ENCODE measurements around the gene ADAMTS15. TPM values are rescaled to one million over a fixed set of nuclear protein-coding genes. Genes with fewer than 3 reads are reported as not detected.
A peak's percentile ranks its signal among the peaks of the same experiment; 100 is the strongest.

The ADAMTS15 gene
- total and polyA plus RNA-seq, 2 of the 4 experiments (the other 2 are of a cell fraction), result 3.0 to 5.0 TPM

DNA sequence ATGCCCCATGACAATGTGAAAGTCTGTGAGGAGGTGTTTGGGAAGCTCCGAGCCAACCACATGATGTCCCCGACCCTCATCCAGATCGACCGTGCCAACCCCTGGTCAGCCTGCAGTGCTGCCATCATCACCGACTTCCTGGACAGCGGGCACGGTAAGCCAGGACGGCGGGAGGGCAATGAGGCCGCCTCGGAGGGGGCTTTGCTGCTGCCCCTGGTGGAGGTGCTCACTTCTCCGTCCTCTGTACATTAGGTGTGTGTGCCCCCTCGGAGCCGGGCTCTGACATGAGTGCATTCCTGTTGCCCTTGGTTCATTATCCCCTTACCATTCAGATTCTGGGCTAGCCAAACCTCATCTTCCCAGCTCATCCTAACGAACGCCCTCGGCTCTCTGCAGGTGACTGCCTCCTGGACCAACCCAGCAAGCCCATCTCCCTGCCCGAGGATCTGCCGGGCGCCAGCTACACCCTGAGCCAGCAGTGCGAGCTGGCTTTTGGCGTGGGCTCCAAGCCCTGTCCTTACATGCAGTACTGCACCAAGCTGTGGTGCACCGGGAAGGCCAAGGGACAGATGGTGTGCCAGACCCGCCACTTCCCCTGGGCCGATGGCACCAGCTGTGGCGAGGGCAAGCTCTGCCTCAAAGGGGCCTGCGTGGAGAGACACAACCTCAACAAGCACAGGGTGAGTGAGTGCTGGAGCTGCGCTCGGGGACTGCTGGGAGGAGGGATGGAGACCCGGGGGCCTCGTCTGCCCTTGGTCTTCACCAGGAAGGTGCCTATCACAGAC lies 13.8 kb downstream of the ADAMTS15 start:
- POLR2A ChIA-PET (ENCODE audit: unreplicated experiment), result no interaction called here
- no peaks in the 10 kb centered on the region for H3K9me3 ChIP-seq (ENCODE audit: control insufficient read depth, insufficient read depth, low read length)
- TF ChIP-seq RCOR1 (IDR thresholded peaks at IDR 0.05; ENCODE audit: insufficient replicate concordance, low read length) (no peak), FOS (IDR thresholded peaks at IDR 0.05; ENCODE audit: low read depth, low read length) (no peak), CEBPB (IDR thresholded peaks at IDR 0.05; ENCODE audit: low read depth, low read length) (no peak), NFE2L2 (IDR thresholded peaks at IDR 0.05; ENCODE audit: low read depth, low read length) (no peak), RFX5 (IDR thresholded peaks at IDR 0.05; ENCODE audit: low read depth, low read length) (no peak), MAZ (IDR thresholded peaks at IDR 0.05; ENCODE audit: borderline replicate concordance, low read depth, low read length) (no peak), MXI1 (IDR thresholded peaks at IDR 0.05; ENCODE audit: borderline replicate concordance, low read depth, low read length) (no peak), BHLHE40 (IDR thresholded peaks at IDR 0.05; ENCODE audit: low read depth, low read length) (no peak), CHD1 (IDR thresholded peaks at IDR 0.05; ENCODE audit: low read depth, low read length) (no peak), MAFK (IDR thresholded peaks at IDR 0.05; ENCODE audit: low read depth, low read length) (no peak), SMC3 (IDR thresholded peaks at IDR 0.05; ENCODE audit: low read depth, low read length) (no peak)
- TF ChIP-seq, protein P1, sequence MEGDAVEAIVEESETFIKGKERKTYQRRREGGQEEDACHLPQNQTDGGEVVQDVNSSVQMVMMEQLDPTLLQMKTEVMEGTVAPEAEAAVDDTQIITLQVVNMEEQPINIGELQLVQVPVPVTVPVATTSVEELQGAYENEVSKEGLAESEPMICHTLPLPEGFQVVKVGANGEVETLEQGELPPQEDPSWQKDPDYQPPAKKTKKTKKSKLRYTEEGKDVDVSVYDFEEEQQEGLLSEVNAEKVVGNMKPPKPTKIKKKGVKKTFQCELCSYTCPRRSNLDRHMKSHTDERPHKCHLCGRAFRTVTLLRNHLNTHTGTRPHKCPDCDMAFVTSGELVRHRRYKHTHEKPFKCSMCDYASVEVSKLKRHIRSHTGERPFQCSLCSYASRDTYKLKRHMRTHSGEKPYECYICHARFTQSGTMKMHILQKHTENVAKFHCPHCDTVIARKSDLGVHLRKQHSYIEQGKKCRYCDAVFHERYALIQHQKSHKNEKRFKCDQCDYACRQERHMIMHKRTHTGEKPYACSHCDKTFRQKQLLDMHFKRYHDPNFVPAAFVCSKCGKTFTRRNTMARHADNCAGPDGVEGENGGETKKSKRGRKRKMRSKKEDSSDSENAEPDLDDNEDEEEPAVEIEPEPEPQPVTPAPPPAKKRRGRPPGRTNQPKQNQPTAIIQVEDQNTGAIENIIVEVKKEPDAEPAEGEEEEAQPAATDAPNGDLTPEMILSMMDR (conservative IDR thresholded peaks at IDR 0.05; ENCODE audit: low read depth, low read length), result no peak
- TF ChIP-seq, protein P2, sequence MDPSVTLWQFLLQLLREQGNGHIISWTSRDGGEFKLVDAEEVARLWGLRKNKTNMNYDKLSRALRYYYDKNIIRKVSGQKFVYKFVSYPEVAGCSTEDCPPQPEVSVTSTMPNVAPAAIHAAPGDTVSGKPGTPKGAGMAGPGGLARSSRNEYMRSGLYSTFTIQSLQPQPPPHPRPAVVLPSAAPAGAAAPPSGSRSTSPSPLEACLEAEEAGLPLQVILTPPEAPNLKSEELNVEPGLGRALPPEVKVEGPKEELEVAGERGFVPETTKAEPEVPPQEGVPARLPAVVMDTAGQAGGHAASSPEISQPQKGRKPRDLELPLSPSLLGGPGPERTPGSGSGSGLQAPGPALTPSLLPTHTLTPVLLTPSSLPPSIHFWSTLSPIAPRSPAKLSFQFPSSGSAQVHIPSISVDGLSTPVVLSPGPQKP (IDR thresholded peaks at IDR 0.05; ENCODE audit: borderline replicate concordance, low read depth, low read length), result no peak
- H2BK120ac ChIP-seq (ENCODE audit: low read depth, low read length), result no peak overlapping the region
- H4K8ac ChIP-seq (ENCODE audit: low read depth in 2 of 2, low read length in 2 of 2), result no peak overlapping the region
- no peak overlapping the region for H3K27ac ChIP-seq (ENCODE audit: insufficient read depth, low read length)
- 95% methylated on average over 11 of the region's 31 CpGs; no CpG with 5 or more reads in 1 of the 2 experiments for WGBS, 2 experiments (ENCODE audit: extremely low coverage in 2 of 2, insufficient read length in 1 of 2)
- H3K18ac ChIP-seq (ENCODE audit: low read depth, low read length), result no peak overlapping the region
- no peaks in the 10 kb centered on the region for H3K4me1 ChIP-seq (ENCODE audit: control insufficient read depth, insufficient read depth, low read length)
- H4K91ac ChIP-seq (ENCODE audit: insufficient read depth, low read depth, low read length), result no peak overlapping the region
- H3K14ac ChIP-seq (replicated peaks; ENCODE audit: low read depth, low read length), result no peak overlapping the region
- CTCF ChIA-PET, result no interaction called here
- H2BK15ac ChIP-seq (ENCODE audit: low read depth, low read length), result no peak overlapping the region
- no peak overlapping the region for H4K5ac ChIP-seq (ENCODE audit: low read depth, low read length)
- no peak for DNase-seq
- no peak overlapping the region for H2BK20ac ChIP-seq (ENCODE audit: low read depth, low read length)
- H3K56ac ChIP-seq (ENCODE audit: extremely low read depth, insufficient read depth, low read length), result no peak overlapping the region
- H3K36me3 ChIP-seq (ENCODE audit: control insufficient read depth, insufficient read depth, low read length), result peaks cover 85% of the 10 kb centered on the region
- H4K20me1 ChIP-seq (ENCODE audit: insufficient read depth, low read length), result no peaks in the 10 kb centered on the region
- H3K4me2 ChIP-seq (ENCODE audit: low read depth, low read length), result no peak overlapping the region
- dilution Hi-C loops (cut with HindIII; ENCODE audit: low sequenced_read_pairs, unreplicated experiment) (no loop called here), intact Hi-C loops (cut with micrococcal nuclease) (no loop called here), in situ Hi-C loops (cut with MboI; ENCODE audit: low sequenced_read_pairs) (no loop called here)
- BruUV-seq (replicated peaks), result no TSS peak
- H2AFZ ChIP-seq (replicated peaks; ENCODE audit: low read length, poor library complexity), result no peak overlapping the region
- H3K27me3 ChIP-seq (ENCODE audit: control insufficient read depth, insufficient read depth, low read length), result no peaks in the 10 kb centered on the region
- no peaks in the 10 kb centered on the region for H3K9me1 ChIP-seq (ENCODE audit: insufficient read depth, low read length)
- H2AK9ac ChIP-seq (replicated peaks; ENCODE audit: low read depth, low read length, poor library complexity), result no peak overlapping the region
- no peak overlapping the region for H3K9ac ChIP-seq (ENCODE audit: low read depth, low read length)
- H2BK5ac ChIP-seq (ENCODE audit: low read depth, low read length, poor library complexity, severe bottlenecking), result no peak overlapping the region
- ATAC-seq (ENCODE audit: low read depth), result no peak
- H3K79me1 ChIP-seq (ENCODE audit: low read depth in 1 of 2, low read length in 2 of 2), result peaks cover 0 to 3% of the 10 kb centered on the region in 2 experiments; a peak in 1 of 4 replicates
- H3K4me3 ChIP-seq (ENCODE audit: insufficient read depth, low read depth, low read length), result no peak overlapping the region
- H3K4ac ChIP-seq (ENCODE audit: low read depth, low read length), result no peak overlapping the region
- no peak overlapping the region for H3K23ac ChIP-seq (ENCODE audit: low read depth, low read length)
- peak overlapping the region; percentile 37; the same call in 1 of the 2 replicates for H2AK5ac ChIP-seq (ENCODE audit: low read depth, low read length)

Measured in IMR-90 (cell line).